ENCODE data around the gene FOXO6. TPM values are rescaled to one million over a fixed set of nuclear protein-coding genes. Genes with fewer than 3 reads are reported as not detected.

FOXO6 gene
- polyA plus RNA-seq, 4 donors = 0.34 to 4.1 TPM; not detected in 2

GRCh38 chr1:41365772-41366454 is 4.7 kb downstream of the FOXO6 start:
- H3K27ac ChIP-seq (ENCODE audit: low read depth in 1 of 3, low read length in 2 of 3) = peak overlapping the region in 1 of 3 donors; percentile 56
- FAIRE-seq (no peak), DNase-seq (peak in 1 of 2 donors; percentile 62)
- H3K9me3 ChIP-seq (ENCODE audit: control insufficient read depth in 2 of 2, insufficient read depth in 1 of 2, low read depth in 1 of 2, low read length in 1 of 2) = no peaks in the 10 kb centered on the region
- H3K4me1 ChIP-seq (ENCODE audit: control insufficient read depth in 3 of 3, insufficient read depth in 2 of 3, low read depth in 1 of 3, low read length in 2 of 3) = peaks cover 3 to 31% (median 6%) of the 10 kb centered on the region in 3 donors
- WGBS, 3 donors = 7 to 16% (median 8%) methylated on average over 5 to 23 of the region's 23 CpGs
- peak overlapping the region in 2 of 3 donors; percentile 25 to 41 for H3K4me3 ChIP-seq (ENCODE audit: low read depth in 1 of 3, low read length in 3 of 3)
- peaks cover 0 to 25% (median 10%) of the 10 kb centered on the region in 3 donors for H3K27me3 ChIP-seq (ENCODE audit: control insufficient read depth in 3 of 3, insufficient read depth in 3 of 3, low read length in 3 of 3)
- peaks cover 0 to 4% (median 0%) of the 10 kb centered on the region in 3 donors for H3K36me3 ChIP-seq (ENCODE audit: control insufficient read depth in 3 of 3, insufficient read depth in 2 of 3, low read depth in 1 of 3, low read length in 3 of 3)

GRCh38 chr1:41366455-41367287 is 5.4 kb downstream of the FOXO6 start:
- H3K36me3 ChIP-seq (ENCODE audit: control insufficient read depth in 3 of 3, insufficient read depth in 2 of 3, low read depth in 1 of 3, low read length in 3 of 3) = peaks cover 0 to 4% (median 0%) of the 10 kb centered on the region in 3 donors
- peaks cover 3 to 38% (median 6%) of the 10 kb centered on the region in 3 donors for H3K4me1 ChIP-seq (ENCODE audit: control insufficient read depth in 3 of 3, insufficient read depth in 2 of 3, low read depth in 1 of 3, low read length in 2 of 3)
- FAIRE-seq (no peak), DNase-seq (peak; percentile 17 to 60)
- H3K27ac ChIP-seq (ENCODE audit: low read depth in 1 of 3, low read length in 2 of 3) = no peak overlapping the region
- H3K9me3 ChIP-seq (ENCODE audit: control insufficient read depth in 2 of 2, insufficient read depth in 1 of 2, low read depth in 1 of 2, low read length in 1 of 2) = no peaks in the 10 kb centered on the region
- H3K27me3 ChIP-seq (ENCODE audit: control insufficient read depth in 3 of 3, insufficient read depth in 3 of 3, low read length in 3 of 3) = peaks cover 0 to 25% (median 10%) of the 10 kb centered on the region in 3 donors
- peak overlapping the region in 2 of 3 donors; percentile 25 to 41 for H3K4me3 ChIP-seq (ENCODE audit: low read depth in 1 of 3, low read length in 3 of 3)
- WGBS, 3 donors = 5 to 7% (median 5%) methylated on average over 34 to 51 of the region's 51 CpGs

- H3K4me1 ChIP-seq (ENCODE audit: control insufficient read depth in 3 of 3, insufficient read depth in 2 of 3, low read depth in 1 of 3, low read length in 2 of 3) = peaks cover 2 to 42% (median 4%) of the 10 kb centered on the region in 3 donors
- WGBS, 3 donors = 26 to 60% (median 47%) methylated on average over 5 of the region's 5 CpGs
- peak overlapping the region in 1 of 3 donors; percentile 25 for H3K4me3 ChIP-seq (ENCODE audit: low read depth in 1 of 3, low read length in 3 of 3)
- no peak for DNase-seq
- peaks cover 0 to 4% (median 0%) of the 10 kb centered on the region in 3 donors for H3K36me3 ChIP-seq (ENCODE audit: control insufficient read depth in 3 of 3, insufficient read depth in 2 of 3, low read depth in 1 of 3, low read length in 3 of 3)
- no peaks in the 10 kb centered on the region for H3K9me3 ChIP-seq (ENCODE audit: control insufficient read depth in 2 of 2, insufficient read depth in 1 of 2, low read depth in 1 of 2, low read length in 1 of 2)
- H3K27me3 ChIP-seq (ENCODE audit: control insufficient read depth in 3 of 3, insufficient read depth in 3 of 3, low read length in 3 of 3) = peaks cover 0 to 22% (median 9%) of the 10 kb centered on the region in 3 donors
- FAIRE-seq = no peak
- H3K27ac ChIP-seq (ENCODE audit: low read depth in 1 of 3, low read length in 2 of 3) = no peak overlapping the region
These were observed 6.0 kb downstream of the FOXO6 start for GRCh38 chr1:41367288-41367642.

GRCh38 chr1:41368366-41368765 is 7.1 kb downstream of the FOXO6 start:
- peaks cover 0 to 4% (median 0%) of the 10 kb centered on the region in 3 donors for H3K36me3 ChIP-seq (ENCODE audit: control insufficient read depth in 3 of 3, insufficient read depth in 2 of 3, low read depth in 1 of 3, low read length in 3 of 3)
- H3K27ac ChIP-seq (ENCODE audit: low read depth in 1 of 3, low read length in 2 of 3) = no peak overlapping the region
- DNase-seq = no peak
- H3K4me1 ChIP-seq (ENCODE audit: control insufficient read depth in 3 of 3, insufficient read depth in 2 of 3, low read depth in 1 of 3, low read length in 2 of 3) = peaks cover 0 to 38% (median 4%) of the 10 kb centered on the region in 3 donors
- H3K9me3 ChIP-seq (ENCODE audit: control insufficient read depth in 2 of 2, insufficient read depth in 1 of 2, low read depth in 1 of 2, low read length in 1 of 2) = no peaks in the 10 kb centered on the region
- 33 to 50% (median 40%) methylated on average over 1 of the region's 1 CpG for WGBS, 3 donors
- peaks cover 0 to 11% (median 7%) of the 10 kb centered on the region in 3 donors for H3K27me3 ChIP-seq (ENCODE audit: control insufficient read depth in 3 of 3, insufficient read depth in 3 of 3, low read length in 3 of 3)
- no peak for FAIRE-seq
- H3K4me3 ChIP-seq (ENCODE audit: low read depth in 1 of 3, low read length in 3 of 3) = no peak overlapping the region

GRCh38 chr1:41368801-41369200 is 7.6 kb downstream of the FOXO6 start:
- H3K4me1 ChIP-seq (ENCODE audit: control insufficient read depth in 3 of 3, insufficient read depth in 2 of 3, low read depth in 1 of 3, low read length in 2 of 3) = peaks cover 0 to 41% (median 4%) of the 10 kb centered on the region in 3 donors
- H3K36me3 ChIP-seq (ENCODE audit: control insufficient read depth in 3 of 3, insufficient read depth in 2 of 3, low read depth in 1 of 3, low read length in 3 of 3) = peaks cover 0 to 4% (median 0%) of the 10 kb centered on the region in 3 donors
- peaks cover 0 to 9% (median 4%) of the 10 kb centered on the region in 3 donors for H3K27me3 ChIP-seq (ENCODE audit: control insufficient read depth in 3 of 3, insufficient read depth in 3 of 3, low read length in 3 of 3)
- H3K9me3 ChIP-seq (ENCODE audit: control insufficient read depth in 2 of 2, insufficient read depth in 1 of 2, low read depth in 1 of 2, low read length in 1 of 2) = no peaks in the 10 kb centered on the region
- no peak overlapping the region for H3K27ac ChIP-seq (ENCODE audit: low read depth in 1 of 3, low read length in 2 of 3)
- WGBS, 3 donors = 69 to 81% (median 75%) methylated on average over 7 of the region's 7 CpGs
- FAIRE-seq (no peak), DNase-seq (no peak)
- no peak overlapping the region for H3K4me3 ChIP-seq (ENCODE audit: low read depth in 1 of 3, low read length in 3 of 3)

- H3K9me3 ChIP-seq (ENCODE audit: control insufficient read depth in 2 of 2, insufficient read depth in 1 of 2, low read depth in 1 of 2, low read length in 1 of 2) = no peaks in the 10 kb centered on the region
- peaks cover 0 to 2% (median 0%) of the 10 kb centered on the region in 3 donors for H3K36me3 ChIP-seq (ENCODE audit: control insufficient read depth in 3 of 3, insufficient read depth in 2 of 3, low read depth in 1 of 3, low read length in 3 of 3)
- peaks cover 0 to 9% (median 4%) of the 10 kb centered on the region in 3 donors for H3K27me3 ChIP-seq (ENCODE audit: control insufficient read depth in 3 of 3, insufficient read depth in 3 of 3, low read length in 3 of 3)
- DNase-seq (no peak), FAIRE-seq (no peak)
- 83 to 93% (median 88%) methylated on average over 2 of the region's 2 CpGs for WGBS, 3 donors
- H3K27ac ChIP-seq (ENCODE audit: low read depth in 1 of 3, low read length in 2 of 3) = no peak overlapping the region
- peaks cover 0 to 45% (median 4%) of the 10 kb centered on the region in 3 donors for H3K4me1 ChIP-seq (ENCODE audit: control insufficient read depth in 3 of 3, insufficient read depth in 2 of 3, low read depth in 1 of 3, low read length in 2 of 3)
- no peak overlapping the region for H3K4me3 ChIP-seq (ENCODE audit: low read depth in 1 of 3, low read length in 3 of 3)
These were observed 8.3 kb downstream of the FOXO6 start for GRCh38 chr1:41369531-41369930.

GRCh38 chr1:41370225-41370624 is 9.0 kb downstream of the FOXO6 start:
- H3K4me1 ChIP-seq (ENCODE audit: control insufficient read depth in 3 of 3, insufficient read depth in 2 of 3, low read depth in 1 of 3, low read length in 2 of 3) = peaks cover 0 to 50% (median 4%) of the 10 kb centered on the region in 3 donors
- H3K9me3 ChIP-seq (ENCODE audit: control insufficient read depth in 2 of 2, insufficient read depth in 1 of 2, low read depth in 1 of 2, low read length in 1 of 2) = no peaks in the 10 kb centered on the region
- FAIRE-seq (no peak), DNase-seq (no peak)
- 68 to 79% (median 77%) methylated on average over 2 to 4 of the region's 4 CpGs for WGBS, 3 donors
- no peak overlapping the region for H3K27ac ChIP-seq (ENCODE audit: low read depth in 1 of 3, low read length in 2 of 3)
- no peak overlapping the region for H3K4me3 ChIP-seq (ENCODE audit: low read depth in 1 of 3, low read length in 3 of 3)
- peaks cover 0 to 7% (median 4%) of the 10 kb centered on the region in 3 donors for H3K27me3 ChIP-seq (ENCODE audit: control insufficient read depth in 3 of 3, insufficient read depth in 3 of 3, low read length in 3 of 3)
- H3K36me3 ChIP-seq (ENCODE audit: control insufficient read depth in 3 of 3, insufficient read depth in 2 of 3, low read depth in 1 of 3, low read length in 3 of 3) = no peaks in the 10 kb centered on the region

GRCh38 chr1:41370756-41371420 is 9.7 kb downstream of the FOXO6 start:
- H3K27ac ChIP-seq (ENCODE audit: low read depth in 1 of 3, low read length in 2 of 3) = no peak overlapping the region
- no peak for FAIRE-seq
- H3K27me3 ChIP-seq (ENCODE audit: control insufficient read depth in 3 of 3, insufficient read depth in 3 of 3, low read length in 3 of 3) = peaks cover 0 to 7% (median 4%) of the 10 kb centered on the region in 3 donors
- no peak overlapping the region for H3K4me3 ChIP-seq (ENCODE audit: low read depth in 1 of 3, low read length in 3 of 3)
- H3K4me1 ChIP-seq (ENCODE audit: control insufficient read depth in 3 of 3, insufficient read depth in 2 of 3, low read depth in 1 of 3, low read length in 2 of 3) = peaks cover 0 to 44% (median 4%) of the 10 kb centered on the region in 3 donors
- WGBS, 3 donors = 84 to 90% (median 84%) methylated on average over 5 of the region's 5 CpGs
- no peaks in the 10 kb centered on the region for H3K9me3 ChIP-seq (ENCODE audit: control insufficient read depth in 2 of 2, insufficient read depth in 1 of 2, low read depth in 1 of 2, low read length in 1 of 2)
- no peak for DNase-seq
- no peaks in the 10 kb centered on the region for H3K36me3 ChIP-seq (ENCODE audit: control insufficient read depth in 3 of 3, insufficient read depth in 2 of 3, low read depth in 1 of 3, low read length in 3 of 3)
